ENCODE results near the gene FOXP1.

Gene FOXP1

DNA sequence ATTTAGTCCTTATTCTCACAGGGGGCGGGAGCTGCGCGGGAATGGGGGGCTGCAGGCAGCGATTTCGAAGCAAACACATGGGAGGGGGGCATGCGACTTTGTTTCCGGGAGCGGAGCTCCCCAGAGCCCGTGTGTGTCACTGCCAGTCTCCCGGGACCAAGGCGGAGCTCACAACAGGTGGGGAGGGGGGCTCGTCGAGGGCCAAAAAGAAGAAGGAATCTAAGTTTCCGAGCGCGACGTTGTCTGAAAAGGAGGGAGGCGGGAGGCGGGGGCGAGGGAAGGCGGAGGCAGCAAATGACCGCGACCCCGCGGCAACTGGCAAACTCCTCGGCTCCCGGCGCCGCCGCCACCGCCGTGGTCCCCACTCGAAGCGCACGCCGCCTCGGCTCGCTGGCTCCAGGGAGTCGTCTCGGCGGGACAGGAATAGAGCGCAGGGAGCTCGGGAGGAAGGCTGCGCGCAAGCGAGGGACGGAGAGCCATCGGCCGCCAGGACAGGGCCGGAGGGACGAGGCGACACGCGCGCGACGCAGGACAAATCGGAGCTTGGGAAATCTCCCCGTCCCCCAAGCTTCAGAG is 1.4 kb downstream of the FOXP1 start:
- TF ChIP-seq POLR2AphosphoS5 (IDR thresholded peaks at IDR 0.05; ENCODE audit: low read depth, low read length) (no peak), FOXP2 (optimal IDR thresholded peaks at IDR 0.05; ENCODE audit: borderline replicate concordance, extremely low read depth, extremely low read length, insufficient read depth) (no peak), TAF1 (IDR thresholded peaks at IDR 0.05; ENCODE audit: borderline replicate concordance, insufficient read depth, low read length) (no peak), SIN3A (IDR thresholded peaks at IDR 0.05; ENCODE audit: borderline replicate concordance, insufficient read depth, low read length) (no peak)
- TF ChIP-seq, protein P1, sequence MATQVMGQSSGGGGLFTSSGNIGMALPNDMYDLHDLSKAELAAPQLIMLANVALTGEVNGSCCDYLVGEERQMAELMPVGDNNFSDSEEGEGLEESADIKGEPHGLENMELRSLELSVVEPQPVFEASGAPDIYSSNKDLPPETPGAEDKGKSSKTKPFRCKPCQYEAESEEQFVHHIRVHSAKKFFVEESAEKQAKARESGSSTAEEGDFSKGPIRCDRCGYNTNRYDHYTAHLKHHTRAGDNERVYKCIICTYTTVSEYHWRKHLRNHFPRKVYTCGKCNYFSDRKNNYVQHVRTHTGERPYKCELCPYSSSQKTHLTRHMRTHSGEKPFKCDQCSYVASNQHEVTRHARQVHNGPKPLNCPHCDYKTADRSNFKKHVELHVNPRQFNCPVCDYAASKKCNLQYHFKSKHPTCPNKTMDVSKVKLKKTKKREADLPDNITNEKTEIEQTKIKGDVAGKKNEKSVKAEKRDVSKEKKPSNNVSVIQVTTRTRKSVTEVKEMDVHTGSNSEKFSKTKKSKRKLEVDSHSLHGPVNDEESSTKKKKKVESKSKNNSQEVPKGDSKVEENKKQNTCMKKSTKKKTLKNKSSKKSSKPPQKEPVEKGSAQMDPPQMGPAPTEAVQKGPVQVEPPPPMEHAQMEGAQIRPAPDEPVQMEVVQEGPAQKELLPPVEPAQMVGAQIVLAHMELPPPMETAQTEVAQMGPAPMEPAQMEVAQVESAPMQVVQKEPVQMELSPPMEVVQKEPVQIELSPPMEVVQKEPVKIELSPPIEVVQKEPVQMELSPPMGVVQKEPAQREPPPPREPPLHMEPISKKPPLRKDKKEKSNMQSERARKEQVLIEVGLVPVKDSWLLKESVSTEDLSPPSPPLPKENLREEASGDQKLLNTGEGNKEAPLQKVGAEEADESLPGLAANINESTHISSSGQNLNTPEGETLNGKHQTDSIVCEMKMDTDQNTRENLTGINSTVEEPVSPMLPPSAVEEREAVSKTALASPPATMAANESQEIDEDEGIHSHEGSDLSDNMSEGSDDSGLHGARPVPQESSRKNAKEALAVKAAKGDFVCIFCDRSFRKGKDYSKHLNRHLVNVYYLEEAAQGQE (IDR thresholded peaks at IDR 0.05; ENCODE audit: insufficient read depth in 1 of 2, low read depth in 2 of 2, low read length in 2 of 2): no peak

DNA sequence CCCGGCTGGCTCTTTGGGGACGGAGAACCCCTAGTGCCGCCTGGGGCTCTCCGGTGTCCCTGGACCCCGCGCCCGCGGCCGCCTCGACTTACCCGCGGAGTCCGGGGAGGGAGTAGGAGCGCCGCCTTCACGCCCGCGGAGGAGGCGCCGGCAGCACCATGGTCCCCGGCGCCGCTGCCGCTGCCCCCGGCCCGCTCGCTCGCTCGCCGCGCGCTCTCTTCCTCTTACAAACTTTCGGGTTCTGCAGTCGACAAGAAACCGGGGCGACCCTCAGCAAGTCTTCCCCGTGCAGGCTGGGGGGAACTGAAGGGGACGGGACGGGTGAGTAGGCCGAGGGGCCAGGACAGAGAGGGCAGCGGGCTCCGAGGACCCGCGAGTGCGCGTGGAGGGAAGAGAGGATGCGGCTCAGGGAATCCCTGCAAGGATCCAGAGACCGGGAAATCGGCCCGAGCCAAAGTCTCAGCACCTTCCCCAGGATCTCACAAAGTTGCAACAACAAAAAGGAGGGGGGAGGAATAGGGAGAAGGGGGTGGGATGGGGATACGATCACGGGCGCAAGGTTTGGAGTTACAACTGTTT is 2.0 kb downstream of the FOXP1 start:
- TF ChIP-seq POLR2AphosphoS5 (IDR thresholded peaks at IDR 0.05; ENCODE audit: low read depth, low read length) (no peak), FOXP2 (optimal IDR thresholded peaks at IDR 0.05; ENCODE audit: borderline replicate concordance, extremely low read depth, extremely low read length, insufficient read depth) (no peak), TAF1 (IDR thresholded peaks at IDR 0.05; ENCODE audit: borderline replicate concordance, insufficient read depth, low read length) (no peak), SIN3A (IDR thresholded peaks at IDR 0.05; ENCODE audit: borderline replicate concordance, insufficient read depth, low read length) (no peak)
- TF ChIP-seq, protein P1 (IDR thresholded peaks at IDR 0.05; ENCODE audit: insufficient read depth in 1 of 2, low read depth in 2 of 2, low read length in 2 of 2): no peak

DNA sequence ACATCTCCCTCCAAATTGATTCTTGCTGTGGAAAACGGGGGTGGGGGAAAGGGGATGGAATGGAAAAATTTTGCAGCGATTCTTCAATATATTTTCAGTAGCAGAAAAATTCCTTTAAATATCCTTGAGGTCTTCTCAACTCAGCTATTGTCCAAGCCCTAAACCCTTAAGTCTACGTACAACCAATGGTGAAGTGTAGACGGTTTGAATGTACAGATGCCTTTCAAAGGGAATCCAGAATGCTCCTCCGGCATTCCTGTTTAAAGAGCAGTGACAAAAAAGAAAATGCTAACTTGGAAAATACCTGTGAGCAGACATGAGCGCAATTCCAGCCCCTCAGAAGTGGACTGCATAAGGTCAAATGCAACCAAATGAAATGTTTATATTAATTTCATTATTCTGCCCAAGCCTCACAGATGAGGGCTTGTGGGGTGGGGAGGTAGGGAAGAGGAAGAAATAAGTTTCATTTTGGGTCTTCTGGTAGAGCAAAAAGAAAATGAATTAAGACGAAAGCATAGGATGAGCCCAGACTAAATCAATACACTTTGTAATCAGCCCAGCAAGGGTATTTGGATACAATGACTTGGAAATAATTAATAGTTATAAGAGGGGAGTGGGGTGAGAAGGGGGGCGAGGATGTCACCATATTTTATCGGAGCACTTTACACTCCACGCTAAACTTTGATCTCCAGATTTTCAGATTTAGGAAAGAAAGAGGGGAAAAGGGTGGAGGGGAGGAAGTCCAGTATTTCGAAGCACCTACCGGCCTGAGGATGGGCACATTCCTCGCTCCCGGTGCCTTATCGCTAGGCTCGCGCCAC is 2.7 kb downstream of the FOXP1 start:
- TF ChIP-seq TAF1 (IDR thresholded peaks at IDR 0.05; ENCODE audit: borderline replicate concordance, insufficient read depth, low read length): no peak
- TF ChIP-seq, protein P1 (IDR thresholded peaks at IDR 0.05; ENCODE audit: insufficient read depth in 1 of 2, low read depth in 2 of 2, low read length in 2 of 2): no peak
- TF ChIP-seq SIN3A (IDR thresholded peaks at IDR 0.05; ENCODE audit: borderline replicate concordance, insufficient read depth, low read length): no peak
- TF ChIP-seq POLR2AphosphoS5 (IDR thresholded peaks at IDR 0.05; ENCODE audit: low read depth, low read length): no peak
- no peak for TF ChIP-seq FOXP2 (optimal IDR thresholded peaks at IDR 0.05; ENCODE audit: borderline replicate concordance, extremely low read depth, extremely low read length, insufficient read depth)

DNA sequence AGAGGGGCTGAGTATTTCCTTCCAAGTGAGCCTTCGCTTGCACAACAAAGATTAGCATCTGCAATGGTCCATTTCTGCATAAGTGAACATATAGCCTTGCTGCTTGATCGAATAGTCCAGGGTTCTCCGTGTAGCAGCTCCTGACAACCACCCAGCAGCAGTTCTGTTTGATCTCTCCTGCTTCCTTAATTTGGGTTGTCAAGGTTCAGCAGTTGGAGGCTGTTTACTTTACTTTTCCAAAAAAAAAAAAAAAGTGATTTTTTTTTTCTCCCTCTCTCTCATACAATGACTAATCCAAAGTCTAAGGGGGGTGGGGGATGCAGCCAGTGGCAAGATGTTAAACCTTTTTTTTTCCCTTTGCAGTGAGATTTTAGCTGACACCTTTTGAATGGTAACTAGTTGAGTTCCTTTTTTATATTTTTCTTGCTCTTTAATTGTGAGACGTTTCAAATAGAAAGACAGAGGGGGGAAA is 3.6 kb downstream of the FOXP1 start:
- no peak for TF ChIP-seq FOXP2 (optimal IDR thresholded peaks at IDR 0.05; ENCODE audit: borderline replicate concordance, extremely low read depth, extremely low read length, insufficient read depth)
- no peak for TF ChIP-seq POLR2AphosphoS5 (IDR thresholded peaks at IDR 0.05; ENCODE audit: low read depth, low read length)
- TF ChIP-seq, protein P1 (IDR thresholded peaks at IDR 0.05; ENCODE audit: insufficient read depth in 1 of 2, low read depth in 2 of 2, low read length in 2 of 2): no peak
- TF ChIP-seq SIN3A (IDR thresholded peaks at IDR 0.05; ENCODE audit: borderline replicate concordance, insufficient read depth, low read length): no peak
- TF ChIP-seq TAF1 (IDR thresholded peaks at IDR 0.05; ENCODE audit: borderline replicate concordance, insufficient read depth, low read length): no peak
